Smooth muscle cell (in vitro differentiated cells): ENCODE data around the gene SLC9A9. TPM values are rescaled to one million over a fixed set of nuclear protein-coding genes. Genes with fewer than 3 reads are reported as not detected.

Experiments used
- DNase-seq: peaks from one replicate; lab custom pipeline; 2025; ENCODE audit not compliant: unreplicated experiment; lab: John Stamatoyannopoulos, UW
- H2AFZ ChIP-seq: fragments of 200-600 bp; sonication (generic); 2 replicates; pipeline ENCODE4 v1.6.0; 2016; ENCODE audit warnings: antibody characterized with exemption, low read depth, mild to moderate bottlenecking
- H3F3A ChIP-seq: fragments of 200-600 bp; sonication (generic); 2 replicates; pipeline ENCODE4 v1.6.0; 2017; ENCODE audit warnings: antibody characterized with exemption, low read depth
- H3K27ac ChIP-seq: fragments of 200-600 bp; sonication (generic); 2 replicates; pipeline ENCODE4 v1.5.1; 2016; ENCODE audit warnings: low read depth, mild to moderate bottlenecking
- H3K27me3 ChIP-seq: fragments of 200-600 bp; sonication (generic); 2 replicates; pipeline ENCODE4 v1.6.1; 2016; ENCODE audit warnings: low read depth, mild to moderate bottlenecking
- H3K36me3 ChIP-seq: fragments of 200-600 bp; sonication (generic); 2 replicates; pipeline ENCODE4 v1.5.1; 2016; ENCODE audit warnings: low read depth
- H3K4me1 ChIP-seq: fragments of 200-600 bp; sonication (generic); 2 replicates; pipeline ENCODE4 v1.5.1; 2016; ENCODE audit warnings: low read depth
- H3K4me2 ChIP-seq: fragments of 200-600 bp; sonication (generic); 2 replicates; pipeline ENCODE4 v1.6.0; 2016; ENCODE audit warnings: mild to moderate bottlenecking
- H3K4me3 ChIP-seq: fragments of 200-600 bp; sonication (generic); 2 replicates; pipeline ENCODE4 v1.5.1; 2016; ENCODE audit warnings: mild to moderate bottlenecking
- H3K79me2 ChIP-seq: fragments of 200-600 bp; sonication (generic); 2 replicates; pipeline ENCODE4 v1.6.0; 2016; ENCODE audit warnings: low read depth, mild to moderate bottlenecking
- H3K9ac ChIP-seq: fragments of 200-600 bp; sonication (generic); 2 replicates; pipeline ENCODE4 v1.6.0; 2016; ENCODE audit warnings: low read depth
- H3K9me3 ChIP-seq: fragments of 200-600 bp; sonication (generic); replicated peaks from 2 replicates; pipeline ENCODE4 v1.5.1; 2016; ENCODE audit warnings: low read depth
- H4K20me1 ChIP-seq: fragments of 200-600 bp; sonication (generic); 2 replicates; pipeline ENCODE4 v1.6.0; 2016; ENCODE audit warnings: low read depth
- WGBS: methylation state at CpG from one replicate; pipeline ENCODE4 v1.1.7; 2016; ENCODE audit warnings: low lambda C conversion rate; 5-methylcytosine and 5-hydroxymethylcytosine counted together
- polyA plus RNA-seq: library from polyadenylated mRNA; unstranded; fragments of >200 nt; fragmentation: Nextera tagmentation; extraction: Ambion mirVana; gene quantifications from 2 replicates; pipeline ENCODE4 v1.2.1, GENCODE V29; 2016
- total RNA-seq: library from RNA; depleted of rRNA; stranded (reverse); fragments of >200 nt; gene quantifications from 2 replicates; pipeline ENCODE4 v1.2.3, GENCODE V29; 2014
- TF ChIP-seq, protein P1 (sequence below): fragments of 200-600 bp; sonication (generic); IDR thresholded peaks from 2 replicates; pipeline ENCODE4 v1.5.1; 2017; ENCODE audit warnings: borderline replicate concordance, mild to moderate bottlenecking, antibody characterized with exemption; ENCODE audit not compliant: insufficient read depth, poor library complexity, severe bottlenecking

SLC9A9 gene
- total and polyA plus RNA-seq, 2 experiments from 2014 or later, result 4.0 to 8.9 TPM

DNA sequence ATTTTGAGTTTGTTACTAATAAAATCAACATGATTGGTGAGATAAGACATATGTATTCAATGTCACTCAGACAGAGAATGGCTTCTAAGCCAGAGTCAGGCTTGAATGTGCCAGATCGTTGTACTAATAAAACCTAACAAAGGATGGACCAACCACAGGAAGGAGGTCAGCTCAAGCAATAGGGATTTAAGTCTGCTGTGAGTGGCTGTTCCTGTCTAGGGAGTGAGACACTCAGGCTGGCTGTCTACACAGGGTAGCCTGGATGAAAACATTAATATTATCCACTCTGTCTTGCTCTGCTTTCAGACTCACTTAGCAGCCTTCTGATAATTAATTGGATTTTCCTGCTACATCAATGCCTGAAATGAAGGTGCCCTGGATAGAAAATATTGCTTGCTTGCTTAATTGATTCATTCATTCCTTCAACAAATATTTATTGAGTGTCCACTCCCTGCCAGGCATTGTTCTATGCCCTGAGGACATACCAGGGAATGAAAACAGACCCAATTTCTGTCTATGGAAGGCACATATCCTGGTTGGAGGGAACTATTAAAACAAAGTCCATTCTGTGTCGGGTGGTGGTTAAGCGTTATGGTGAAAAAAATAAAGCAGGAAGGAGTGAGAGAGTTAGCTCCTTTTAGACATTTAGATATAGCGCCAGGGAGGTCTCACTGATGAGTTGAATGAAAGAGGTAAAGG lies 489.3 kb downstream of the SLC9A9 start:
- WGBS, result 82% methylated on average over 4 of the region's 4 CpGs
- H3K79me2 ChIP-seq, result no peaks in the 10 kb centered on the region
- H3F3A ChIP-seq, result no peaks in the 10 kb centered on the region

DNA sequence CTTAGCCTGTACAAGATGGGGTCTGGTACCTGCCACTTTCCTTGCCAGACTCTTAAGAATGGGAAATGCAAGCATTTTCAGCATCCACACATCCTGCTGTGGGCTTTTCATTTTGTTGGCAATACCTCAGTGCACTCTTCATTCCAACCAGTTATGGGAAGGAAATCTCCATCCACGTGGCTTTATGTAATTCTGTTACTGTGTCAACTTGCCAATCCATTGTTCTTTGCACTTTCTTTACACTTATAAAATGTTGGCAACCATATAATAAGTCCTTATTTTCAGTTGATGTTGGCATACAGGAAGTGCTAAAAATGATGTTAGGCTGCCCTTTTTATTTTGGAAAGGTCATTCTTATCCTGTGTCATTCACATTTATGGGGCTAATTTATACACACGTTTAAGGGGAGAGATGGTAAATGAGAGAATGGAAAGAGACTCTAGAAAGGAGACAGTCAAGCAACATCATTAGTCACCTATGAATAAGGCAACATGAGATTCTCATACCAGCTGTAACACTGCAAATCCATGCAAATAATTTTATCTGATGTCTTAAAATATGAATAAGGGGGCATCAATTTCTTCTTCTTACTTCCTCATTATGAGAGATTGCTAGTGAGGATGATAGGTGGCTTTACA lies 490.0 kb downstream of the SLC9A9 start:
- no peaks in the 10 kb centered on the region for H3K27me3 ChIP-seq
- H3F3A ChIP-seq, result no peaks in the 10 kb centered on the region
- no peaks in the 10 kb centered on the region for H3K36me3 ChIP-seq
- no peak overlapping the region for H2AFZ ChIP-seq
- no peak overlapping the region for H3K9ac ChIP-seq
- no peaks in the 10 kb centered on the region for H3K9me3 ChIP-seq
- no peaks in the 10 kb centered on the region for H4K20me1 ChIP-seq
- no peak overlapping the region for H3K4me2 ChIP-seq
- 89% methylated on average over 2 of the region's 2 CpGs for WGBS
- H3K4me1 ChIP-seq, result peaks cover 19% of the 10 kb centered on the region
- H3K79me2 ChIP-seq, result no peaks in the 10 kb centered on the region
- DNase-seq, result no peak
- no peak overlapping the region for H3K27ac ChIP-seq
- no peak overlapping the region for H3K4me3 ChIP-seq
- TF ChIP-seq, protein P1, sequence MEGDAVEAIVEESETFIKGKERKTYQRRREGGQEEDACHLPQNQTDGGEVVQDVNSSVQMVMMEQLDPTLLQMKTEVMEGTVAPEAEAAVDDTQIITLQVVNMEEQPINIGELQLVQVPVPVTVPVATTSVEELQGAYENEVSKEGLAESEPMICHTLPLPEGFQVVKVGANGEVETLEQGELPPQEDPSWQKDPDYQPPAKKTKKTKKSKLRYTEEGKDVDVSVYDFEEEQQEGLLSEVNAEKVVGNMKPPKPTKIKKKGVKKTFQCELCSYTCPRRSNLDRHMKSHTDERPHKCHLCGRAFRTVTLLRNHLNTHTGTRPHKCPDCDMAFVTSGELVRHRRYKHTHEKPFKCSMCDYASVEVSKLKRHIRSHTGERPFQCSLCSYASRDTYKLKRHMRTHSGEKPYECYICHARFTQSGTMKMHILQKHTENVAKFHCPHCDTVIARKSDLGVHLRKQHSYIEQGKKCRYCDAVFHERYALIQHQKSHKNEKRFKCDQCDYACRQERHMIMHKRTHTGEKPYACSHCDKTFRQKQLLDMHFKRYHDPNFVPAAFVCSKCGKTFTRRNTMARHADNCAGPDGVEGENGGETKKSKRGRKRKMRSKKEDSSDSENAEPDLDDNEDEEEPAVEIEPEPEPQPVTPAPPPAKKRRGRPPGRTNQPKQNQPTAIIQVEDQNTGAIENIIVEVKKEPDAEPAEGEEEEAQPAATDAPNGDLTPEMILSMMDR, result no peak

More for the DNA sequence above, 489.3 kb downstream of the SLC9A9 start:
- Histone ChIP-seq H3K4me3 (no peak overlapping the region), H3K4me2 (no peak overlapping the region), H3K9me3 (no peaks in the 10 kb centered on the region), H4K20me1 (no peaks in the 10 kb centered on the region), H3K27me3 (no peaks in the 10 kb centered on the region), H3K4me1 (peaks cover 22% of the 10 kb centered on the region), H3K9ac (no peak overlapping the region), H3K36me3 (no peaks in the 10 kb centered on the region), H2AFZ (no peak overlapping the region), H3K27ac (no peak overlapping the region)
- DNase-seq, result no peak
- TF ChIP-seq, protein P1, result no peak

DNA sequence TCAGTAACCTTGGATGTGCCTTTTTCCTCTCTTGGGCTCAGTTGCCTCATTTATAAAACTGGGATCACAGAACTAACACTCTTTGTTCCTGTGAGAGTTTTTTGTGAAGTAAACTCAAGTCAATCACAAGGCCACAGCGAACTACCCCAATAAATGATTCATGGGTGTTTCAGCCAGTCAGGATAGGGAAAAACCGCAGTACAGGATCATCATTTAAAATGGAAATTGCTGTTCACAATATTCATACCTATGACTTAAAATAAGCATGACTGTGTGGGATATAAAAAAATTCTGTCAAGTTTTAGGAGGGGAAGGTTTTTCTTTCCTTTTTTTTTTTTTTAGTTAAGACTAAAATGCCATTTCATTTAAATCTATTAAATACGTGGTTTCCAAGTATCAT lies 490.6 kb downstream of the SLC9A9 start:
- no peaks in the 10 kb centered on the region for H3K27me3 ChIP-seq
- H3K27ac ChIP-seq, result no peak overlapping the region
- H3K79me2 ChIP-seq, result no peaks in the 10 kb centered on the region
- H3K4me2 ChIP-seq, result no peak overlapping the region
- no peak overlapping the region for H2AFZ ChIP-seq
- DNase-seq, result no peak
- WGBS, result 95% methylated on average over 3 of the region's 3 CpGs
- no peaks in the 10 kb centered on the region for H4K20me1 ChIP-seq
- H3K9me3 ChIP-seq, result no peaks in the 10 kb centered on the region
- TF ChIP-seq, protein P1, result no peak
- no peaks in the 10 kb centered on the region for H3K36me3 ChIP-seq
- H3K4me3 ChIP-seq, result no peak overlapping the region
- peaks cover 15% of the 10 kb centered on the region for H3K4me1 ChIP-seq
- H3K9ac ChIP-seq, result no peak overlapping the region
- H3F3A ChIP-seq, result no peaks in the 10 kb centered on the region
